ENCODE results near the gene ACOT8.

Gene ACOT8

GRCh38 chr20:45796337-45797065 lies 60.7 kb downstream of the ACOT8 start:
- no peak for TF ChIP-seq CTCF (IDR thresholded peaks at IDR 0.05; ENCODE audit: borderline replicate concordance, control extremely low read depth, extremely low read depth, insufficient read depth, missing control alignments)
- DNase-seq (ENCODE audit: low spot score): no peak
- in situ Hi-C loops (cut with MboI; ENCODE audit: low sequenced_read_pairs, unreplicated experiment): no loop called here

GRCh38 chr20:45792317-45793118 lies 64.7 kb downstream of the ACOT8 start:
- in situ Hi-C loops (cut with MboI; ENCODE audit: low sequenced_read_pairs, unreplicated experiment): no loop called here
- no peak for TF ChIP-seq CTCF (IDR thresholded peaks at IDR 0.05; ENCODE audit: borderline replicate concordance, control extremely low read depth, extremely low read depth, insufficient read depth, missing control alignments)
- DNase-seq (ENCODE audit: low spot score): peak; percentile 35

Measured in GM13976 (cell line).